ENCODE data around the gene ZZZ3.
"Not testable (repeated sequence)": the region's sequence is repeated elsewhere in the genome, so short reads cannot be mapped to it uniquely, and the experiment has no call there.

The ZZZ3 gene

GRCh38 chr1:77671836-77672235 is 10.6 kb downstream of the ZZZ3 start:
- no peak for DNase-seq (ENCODE audit: low read depth in 1 of 2, low spot score in 1 of 2)

- no peak for DNase-seq (ENCODE audit: low read depth in 1 of 2, low spot score in 1 of 2)
Measured at GRCh38 chr1:77670330-77670729, 12.1 kb downstream of the ZZZ3 start.

- DNase-seq (ENCODE audit: low read depth in 1 of 2, low spot score in 1 of 2) = no peak
Measured at GRCh38 chr1:77668924-77669449, 13.5 kb downstream of the ZZZ3 start.

- no peak for DNase-seq (ENCODE audit: low read depth in 1 of 2, low spot score in 1 of 2)
Measured at GRCh38 chr1:77664939-77665516, 17.4 kb downstream of the ZZZ3 start.

GRCh38 chr1:77661696-77662095 is 20.8 kb downstream of the ZZZ3 start:
- no peak for DNase-seq (ENCODE audit: low read depth in 1 of 2, low spot score in 1 of 2)

- DNase-seq (ENCODE audit: low read depth in 1 of 2, low spot score in 1 of 2) = no peak
Measured at GRCh38 chr1:77659879-77660593, 22.4 kb downstream of the ZZZ3 start.

GRCh38 chr1:77658271-77658670 is 24.2 kb downstream of the ZZZ3 start:
- no peak for DNase-seq (ENCODE audit: low read depth in 1 of 2, low spot score in 1 of 2)

- no peak for DNase-seq (ENCODE audit: low read depth in 1 of 2, low spot score in 1 of 2)
Measured at GRCh38 chr1:77655431-77655974, 27.0 kb downstream of the ZZZ3 start.

- no peak for DNase-seq (ENCODE audit: low read depth in 1 of 2, low spot score in 1 of 2)
Measured at GRCh38 chr1:77652970-77653516, 29.4 kb downstream of the ZZZ3 start.

GRCh38 chr1:77652268-77652667 is 30.2 kb downstream of the ZZZ3 start:
- no peak for DNase-seq (ENCODE audit: low read depth in 1 of 2, low spot score in 1 of 2)

GRCh38 chr1:77649127-77649526 is 33.3 kb downstream of the ZZZ3 start:
- DNase-seq (ENCODE audit: low read depth in 1 of 2, low spot score in 1 of 2) = no peak

GRCh38 chr1:77646224-77646623 is 36.2 kb downstream of the ZZZ3 start:
- DNase-seq (ENCODE audit: low read depth in 1 of 2, low spot score in 1 of 2) = not testable (repeated sequence)

- no peak for DNase-seq (ENCODE audit: low read depth in 1 of 2, low spot score in 1 of 2)
Measured at GRCh38 chr1:77643456-77643855, 39.0 kb downstream of the ZZZ3 start.

GRCh38 chr1:77642941-77643340 is 39.5 kb downstream of the ZZZ3 start:
- no peak for DNase-seq (ENCODE audit: low read depth in 1 of 2, low spot score in 1 of 2)

GRCh38 chr1:77642196-77642595 is 40.3 kb downstream of the ZZZ3 start:
- DNase-seq (ENCODE audit: low read depth in 1 of 2, low spot score in 1 of 2) = no peak

- DNase-seq (ENCODE audit: low read depth in 1 of 2, low spot score in 1 of 2) = no peak
Measured at GRCh38 chr1:77639557-77640069, 42.8 kb downstream of the ZZZ3 start.

- DNase-seq (ENCODE audit: low read depth in 1 of 2, low spot score in 1 of 2) = no peak
Measured at GRCh38 chr1:77639056-77639455, 43.4 kb downstream of the ZZZ3 start.

GRCh38 chr1:77636864-77637263 is 45.6 kb downstream of the ZZZ3 start:
- DNase-seq (ENCODE audit: low read depth in 1 of 2, low spot score in 1 of 2) = no peak

Data from activated T-helper 1 cell treated with anti-CD3 and anti-CD28 coated beads, Interleukin-2, amount 50 U/mL, for 16 hours (primary cell).